SK-N-SH (cell line): ENCODE results near the gene RB1. TPM values are rescaled to one million over a fixed set of nuclear protein-coding genes. Genes with fewer than 3 reads are reported as not detected.

Experiments
- CTCF ChIA-PET: fragments of 300-600, 350-600 bp; formaldehyde crosslinking; extraction: SDS; loops from one replicate; lab custom pipeline; 2021; lab: Yijun Ruan, JAX
- POLR2A ChIA-PET: fragments of 350-600 bp; sonication (Branson Sonifier 250); formaldehyde crosslinking; extraction: SDS; loops from one replicate; lab custom pipeline; 2020; ENCODE audit warnings: antibody characterized with exemption, inconsistent platforms; lab: Yijun Ruan, JAX
- DNase-seq: peaks from one replicate; pipeline ENCODE4 v3.0.0; 2012
- H2AFZ ChIP-seq: fragments of 200-600 bp; sonication (generic); 2 replicates; pipeline ENCODE4 v1.8.1; 2016; ENCODE audit warnings: antibody characterized with exemption, mild to moderate bottlenecking, low read depth
- H3F3A ChIP-seq: fragments of 200-600 bp; sonication (generic); replicated peaks from 2 replicates; pipeline ENCODE3; 2016; ENCODE audit warnings: antibody characterized with exemption, mild to moderate bottlenecking; ENCODE audit not compliant: insufficient read depth
- H3K27ac ChIP-seq, 2 experiments: fragments of 200-500 bp in 1 of 2; fragments of 200-600 bp in 1 of 2; sonication (Bioruptor generic) in 1 of 2; sonication (generic), shearing (Covaris generic) in 1 of 2; 2 replicates each; pipeline versions ENCODE4 v1.5.1 to v1.6.1; 2014 to 2016; ENCODE audit warnings: low read depth in 2 of 2, inconsistent platforms in 1 of 2, low read length in 1 of 2, mild to moderate bottlenecking in 1 of 2, mixed read lengths in 1 of 2
- H3K27me3 ChIP-seq: fragments of 200-600 bp; sonication (generic), shearing (Covaris generic); 2 replicates; pipeline ENCODE4 v1.6.1; 2016; ENCODE audit warnings: mixed run types; ENCODE audit not compliant: insufficient read depth
- H3K36me3 ChIP-seq, 2 experiments: fragments of 200-500 bp in 1 of 2; fragments of 200-600 bp in 1 of 2; sonication (Bioruptor generic) in 1 of 2; sonication (generic) in 1 of 2; replicated peaks in 1 of 2; 2 replicates each; pipeline versions ENCODE3 to v1.5.1; 2014 to 2016; ENCODE audit warnings: low read length in 1 of 2, mild to moderate bottlenecking in 1 of 2; ENCODE audit not compliant: insufficient read depth in 2 of 2, control insufficient read depth in 1 of 2
- H3K4me1 ChIP-seq, 2 experiments: fragments of 200-500 bp in 1 of 2; fragments of 200-600 bp in 1 of 2; sonication (Bioruptor generic) in 1 of 2; sonication (generic), shearing (Covaris generic) in 1 of 2; 2 replicates each; pipeline versions ENCODE4 v1.5.1 to v1.6.1; 2014 to 2016; ENCODE audit warnings: low read depth in 1 of 2, low read length in 1 of 2, mixed run types in 1 of 2; ENCODE audit not compliant: insufficient read depth in 2 of 2, control insufficient read depth in 1 of 2
- H3K4me2 ChIP-seq: fragments of 200-600 bp; sonication (generic), shearing (Covaris generic); 2 replicates; pipeline ENCODE4 v1.6.1; 2017; ENCODE audit warnings: mixed run types
- H3K4me3 ChIP-seq, 2 experiments: fragments of 200-500 bp in 1 of 2; fragments of 200-600 bp in 1 of 2; sonication (Bioruptor generic) in 1 of 2; sonication (generic), shearing (Covaris generic) in 1 of 2; 2 replicates each; pipeline versions ENCODE4 v1.5.1 to v1.8.1; 2014 to 2016; ENCODE audit warnings: low read depth in 2 of 2, inconsistent platforms in 1 of 2, low read length in 1 of 2, mild to moderate bottlenecking in 1 of 2, mixed read lengths in 1 of 2, moderate library complexity in 1 of 2
- H3K79me2 ChIP-seq: fragments of 200-600 bp; sonication (generic); 2 replicates; pipeline ENCODE4 v1.8.1; 2017; ENCODE audit warnings: mild to moderate bottlenecking; ENCODE audit not compliant: insufficient read depth
- H3K9ac ChIP-seq: fragments of 200-600 bp; sonication (generic); 2 replicates; pipeline ENCODE4 v1.6.1; 2017; ENCODE audit warnings: mixed run types
- H3K9me2 ChIP-seq: fragments of 200-600 bp; sonication (generic); 2 replicates; pipeline ENCODE4 v1.6.1; 2017; ENCODE audit warnings: mixed run types
- H3K9me3 ChIP-seq: fragments of 200-600 bp; sonication (generic); 2 replicates; pipeline ENCODE4 v1.6.1; 2017; ENCODE audit warnings: mixed run types, mild to moderate bottlenecking, moderate library complexity
- H4K20me1 ChIP-seq: fragments of 200-600 bp; sonication (generic); 2 replicates; pipeline ENCODE4 v1.6.1; 2017; ENCODE audit warnings: mild to moderate bottlenecking, mixed run types; ENCODE audit not compliant: insufficient read depth
- EP300 ChIP-seq, 2 experiments: IDR thresholded peaks; 2 replicates each; pipeline versions ENCODE4 v1.4.0 to v1.6.1; 2012; ENCODE audit warnings: borderline replicate concordance in 1 of 2, low read depth in 1 of 2, low read length in 1 of 2
- FOXJ3 ChIP-seq: sonication (generic); formaldehyde crosslinking; IDR thresholded peaks from 2 replicates; pipeline ENCODE4 v1.5.1; 2020; ENCODE audit warnings: mild to moderate bottlenecking, missing genetic modification reagents
- FOXM1 ChIP-seq: IDR thresholded peaks from 2 replicates; pipeline ENCODE4 v1.4.0; 2012; ENCODE audit warnings: low read depth, mild to moderate bottlenecking
- GABPA ChIP-seq: IDR thresholded peaks from 2 replicates; pipeline ENCODE4 v1.4.0; 2012; ENCODE audit warnings: low read depth, mild to moderate bottlenecking
- MEF2A ChIP-seq: IDR thresholded peaks from 2 replicates; pipeline ENCODE4 v1.4.0; 2012; ENCODE audit warnings: low read depth, borderline replicate concordance
- MXI1 ChIP-seq: IDR thresholded peaks from 2 replicates; pipeline ENCODE4 v1.6.1; 2012; ENCODE audit warnings: mild to moderate bottlenecking, low read depth, low read length, improper control_type of control experiment
- NRF1 ChIP-seq: IDR thresholded peaks from 2 replicates; pipeline ENCODE4 v1.6.1; 2012; ENCODE audit warnings: low read depth, mild to moderate bottlenecking, low read length
- POLR2AphosphoS5 ChIP-seq: IDR thresholded peaks from 2 replicates; pipeline ENCODE4 v1.6.1; 2012; ENCODE audit warnings: low read depth, low read length
- RFX5 ChIP-seq: IDR thresholded peaks from 2 replicates; pipeline ENCODE4 v1.6.1; 2012; ENCODE audit warnings: mild to moderate bottlenecking, improper control_type of control experiment, low read length
- SIN3A ChIP-seq: IDR thresholded peaks from 2 replicates; pipeline ENCODE4 v1.6.1; 2012; ENCODE audit warnings: low read depth, mild to moderate bottlenecking, low read length, moderate library complexity, borderline replicate concordance
- TAF1 ChIP-seq: IDR thresholded peaks from 2 replicates; pipeline ENCODE4 v1.6.1; 2012; ENCODE audit warnings: low read depth, mild to moderate bottlenecking, low read length, moderate library complexity, borderline replicate concordance
- TEAD4 ChIP-seq: IDR thresholded peaks from 2 replicates; pipeline ENCODE4 v1.4.0; 2012; ENCODE audit warnings: mild to moderate bottlenecking, borderline replicate concordance; ENCODE audit not compliant: insufficient read depth
- YY1 ChIP-seq: IDR thresholded peaks from 2 replicates; pipeline ENCODE4 v1.4.0; 2012; ENCODE audit warnings: low read depth, mild to moderate bottlenecking
- WGBS: methylation state at CpG from one replicate; pipeline ENCODE4 v1.1.6; 2017; ENCODE audit warnings: low lambda C conversion rate; 5-methylcytosine and 5-hydroxymethylcytosine counted together
- polyA plus RNA-seq, 3 experiments: library from polyadenylated mRNA; depleted of rRNA; stranded (reverse); fragments of >200 nt; gene quantifications; 2 replicates each; pipeline ENCODE4 v1.2.3, GENCODE V29; 2012
- TF ChIP-seq, protein P1 (sequence below): fragments of 150-350 bp; IDR thresholded peaks from 2 replicates; pipeline ENCODE4 v1.6.1; 2017; ENCODE audit warnings: antibody characterized with exemption, low read length, low read depth, borderline replicate concordance
- TF ChIP-seq, protein P2 (sequence below): IDR thresholded peaks from 2 replicates; pipeline ENCODE4 v1.6.1; 2012; ENCODE audit warnings: mild to moderate bottlenecking, low read depth, low read length, moderate library complexity
- TF ChIP-seq, protein P3 (sequence below): IDR thresholded peaks from 2 replicates; pipeline ENCODE4 v1.4.0; 2012; ENCODE audit warnings: low read depth, borderline replicate concordance
- TF ChIP-seq, protein P4 (sequence below): IDR thresholded peaks from 2 replicates; pipeline ENCODE4 v1.4.0; 2012; ENCODE audit warnings: low read depth, borderline replicate concordance

The RB1 gene
- polyA plus RNA-seq, 1 of the 3 experiments (the other 2 are of a cell fraction): 11.5 TPM

DNA sequence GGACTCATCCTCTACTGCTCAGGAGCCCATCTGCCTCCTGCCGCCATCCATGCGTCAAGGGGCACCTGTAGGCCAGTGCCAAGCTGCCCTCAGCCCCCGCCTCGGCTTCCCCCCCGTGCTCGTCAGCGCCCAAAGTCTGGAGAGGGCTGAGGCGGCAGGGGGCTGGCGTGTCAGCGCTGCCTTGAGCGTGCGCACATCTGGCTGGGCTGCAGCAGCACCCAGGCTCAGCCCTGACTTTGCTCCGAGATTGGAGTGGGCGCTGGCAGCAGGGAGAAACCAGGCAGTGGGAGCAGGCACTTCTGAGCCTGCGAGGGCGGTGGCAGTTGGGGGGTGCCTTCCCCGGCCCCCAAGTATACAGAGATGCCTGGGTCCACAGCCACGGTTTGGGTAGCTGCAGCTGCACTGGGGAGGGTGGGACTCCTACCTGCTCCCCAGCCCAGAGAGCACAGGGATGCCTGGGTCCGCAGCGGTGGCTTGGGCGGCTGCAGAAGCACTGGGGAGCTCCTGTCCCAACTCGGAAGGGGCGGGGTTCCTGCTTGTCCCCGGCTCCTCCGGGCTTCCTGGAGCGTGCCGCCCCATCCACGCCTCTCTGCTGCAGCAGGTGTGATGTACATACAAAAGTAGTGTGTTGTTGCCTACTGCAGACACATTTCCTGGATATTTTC is 154.2 kb downstream of the RB1 start:
- ChIA-PET POLR2A (no interaction called here), CTCF (interaction anchor here (1.2 to 1.5 kb wide), 2 partner anchors 9 to 116 kb away, joined by 3 to 6 read pairs; no protein-coding TSS in a partner anchor)
- H3K9ac ChIP-seq: no peak overlapping the region
- H3K4me3 ChIP-seq: no peak overlapping the region
- no peaks in the 10 kb centered on the region for H3F3A ChIP-seq
- 98% methylated on average over 6 of the region's 28 CpGs for WGBS
- peaks cover 41 to 58% of the 10 kb centered on the region in 2 experiments for H3K36me3 ChIP-seq
- H3K27me3 ChIP-seq: no peaks in the 10 kb centered on the region
- no peak overlapping the region for H3K4me2 ChIP-seq
- H4K20me1 ChIP-seq: no peaks in the 10 kb centered on the region
- no peaks in the 10 kb centered on the region for H3K9me3 ChIP-seq
- no peaks in the 10 kb centered on the region for H3K4me1 ChIP-seq
- no peaks in the 10 kb centered on the region for H3K9me2 ChIP-seq
- no peaks in the 10 kb centered on the region for H3K79me2 ChIP-seq
- DNase-seq: no peak
- TF ChIP-seq POLR2AphosphoS5 (no peak), EP300 (IDR thresholded peaks at IDR 0.05; ENCODE audit: borderline replicate concordance in 1 of 2, low read depth in 1 of 2, low read length in 1 of 2) (no peak)
- TF ChIP-seq, protein P1, sequence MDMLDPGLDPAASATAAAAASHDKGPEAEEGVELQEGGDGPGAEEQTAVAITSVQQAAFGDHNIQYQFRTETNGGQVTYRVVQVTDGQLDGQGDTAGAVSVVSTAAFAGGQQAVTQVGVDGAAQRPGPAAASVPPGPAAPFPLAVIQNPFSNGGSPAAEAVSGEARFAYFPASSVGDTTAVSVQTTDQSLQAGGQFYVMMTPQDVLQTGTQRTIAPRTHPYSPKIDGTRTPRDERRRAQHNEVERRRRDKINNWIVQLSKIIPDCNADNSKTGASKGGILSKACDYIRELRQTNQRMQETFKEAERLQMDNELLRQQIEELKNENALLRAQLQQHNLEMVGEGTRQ: no peak
- H2AFZ ChIP-seq: no peak overlapping the region
- no peak overlapping the region for H3K27ac ChIP-seq

DNA sequence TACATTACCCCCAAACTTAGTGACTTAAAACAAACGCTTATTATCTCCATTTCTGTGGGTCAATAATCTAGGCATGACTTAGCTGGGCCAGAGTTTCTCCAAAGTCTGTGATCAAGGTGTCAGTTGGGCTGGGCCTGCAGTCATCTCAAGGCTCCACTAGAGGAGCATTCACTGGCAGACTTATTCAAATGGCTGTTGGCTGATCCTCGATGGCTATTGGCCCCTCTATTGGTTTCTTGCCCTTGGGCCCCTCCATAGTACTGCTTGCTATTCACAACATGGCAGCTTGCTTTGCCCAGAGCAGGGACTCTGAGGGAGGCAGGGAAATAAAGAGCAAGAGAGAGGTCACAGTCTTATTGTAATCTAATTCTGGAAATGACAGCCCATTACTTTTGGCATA is 171.7 kb downstream of the RB1 start:
- H3K27ac ChIP-seq: no peak overlapping the region
- H2AFZ ChIP-seq: no peak overlapping the region
- DNase-seq: no peak
- no peaks in the 10 kb centered on the region for H3K9me3 ChIP-seq
- H3K36me3 ChIP-seq: peaks cover 34 to 36% of the 10 kb centered on the region in 2 experiments
- no peak overlapping the region for H3K9ac ChIP-seq
- H3K27me3 ChIP-seq: no peaks in the 10 kb centered on the region
- no peaks in the 10 kb centered on the region; the same call in 1 of the 2 replicates for H3K9me2 ChIP-seq
- H3K4me1 ChIP-seq: no peaks in the 10 kb centered on the region; a peak in 1 of 4 replicates
- no peaks in the 10 kb centered on the region for H3K79me2 ChIP-seq
- no peak overlapping the region for H3K4me3 ChIP-seq
- H3K4me2 ChIP-seq: no peak overlapping the region
- ChIA-PET POLR2A (no interaction called here), CTCF (interaction anchor here (1.5 kb wide), 1 partner anchor 12 kb away, joined by 3 read pairs; no protein-coding TSS in a partner anchor)
- 92% methylated on average over 2 of the region's 2 CpGs for WGBS
- peaks cover 6% of the 10 kb centered on the region for H3F3A ChIP-seq
- no peaks in the 10 kb centered on the region for H4K20me1 ChIP-seq
- TF ChIP-seq GABPA (no peak), FOXJ3 (CRISPR knock-in tag) (no peak), FOXM1 (no peak), YY1 (no peak), RFX5 (no peak), POLR2AphosphoS5 (no peak), MXI1 (no peak), TAF1 (no peak), EP300 (IDR thresholded peaks at IDR 0.05; ENCODE audit: borderline replicate concordance in 1 of 2, low read depth in 1 of 2, low read length in 1 of 2) (no peak), NRF1 (no peak), SIN3A (no peak), MEF2A (no peak), TEAD4 (no peak)
- TF ChIP-seq, protein P2, sequence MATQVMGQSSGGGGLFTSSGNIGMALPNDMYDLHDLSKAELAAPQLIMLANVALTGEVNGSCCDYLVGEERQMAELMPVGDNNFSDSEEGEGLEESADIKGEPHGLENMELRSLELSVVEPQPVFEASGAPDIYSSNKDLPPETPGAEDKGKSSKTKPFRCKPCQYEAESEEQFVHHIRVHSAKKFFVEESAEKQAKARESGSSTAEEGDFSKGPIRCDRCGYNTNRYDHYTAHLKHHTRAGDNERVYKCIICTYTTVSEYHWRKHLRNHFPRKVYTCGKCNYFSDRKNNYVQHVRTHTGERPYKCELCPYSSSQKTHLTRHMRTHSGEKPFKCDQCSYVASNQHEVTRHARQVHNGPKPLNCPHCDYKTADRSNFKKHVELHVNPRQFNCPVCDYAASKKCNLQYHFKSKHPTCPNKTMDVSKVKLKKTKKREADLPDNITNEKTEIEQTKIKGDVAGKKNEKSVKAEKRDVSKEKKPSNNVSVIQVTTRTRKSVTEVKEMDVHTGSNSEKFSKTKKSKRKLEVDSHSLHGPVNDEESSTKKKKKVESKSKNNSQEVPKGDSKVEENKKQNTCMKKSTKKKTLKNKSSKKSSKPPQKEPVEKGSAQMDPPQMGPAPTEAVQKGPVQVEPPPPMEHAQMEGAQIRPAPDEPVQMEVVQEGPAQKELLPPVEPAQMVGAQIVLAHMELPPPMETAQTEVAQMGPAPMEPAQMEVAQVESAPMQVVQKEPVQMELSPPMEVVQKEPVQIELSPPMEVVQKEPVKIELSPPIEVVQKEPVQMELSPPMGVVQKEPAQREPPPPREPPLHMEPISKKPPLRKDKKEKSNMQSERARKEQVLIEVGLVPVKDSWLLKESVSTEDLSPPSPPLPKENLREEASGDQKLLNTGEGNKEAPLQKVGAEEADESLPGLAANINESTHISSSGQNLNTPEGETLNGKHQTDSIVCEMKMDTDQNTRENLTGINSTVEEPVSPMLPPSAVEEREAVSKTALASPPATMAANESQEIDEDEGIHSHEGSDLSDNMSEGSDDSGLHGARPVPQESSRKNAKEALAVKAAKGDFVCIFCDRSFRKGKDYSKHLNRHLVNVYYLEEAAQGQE: no peak
- TF ChIP-seq, protein P3, sequence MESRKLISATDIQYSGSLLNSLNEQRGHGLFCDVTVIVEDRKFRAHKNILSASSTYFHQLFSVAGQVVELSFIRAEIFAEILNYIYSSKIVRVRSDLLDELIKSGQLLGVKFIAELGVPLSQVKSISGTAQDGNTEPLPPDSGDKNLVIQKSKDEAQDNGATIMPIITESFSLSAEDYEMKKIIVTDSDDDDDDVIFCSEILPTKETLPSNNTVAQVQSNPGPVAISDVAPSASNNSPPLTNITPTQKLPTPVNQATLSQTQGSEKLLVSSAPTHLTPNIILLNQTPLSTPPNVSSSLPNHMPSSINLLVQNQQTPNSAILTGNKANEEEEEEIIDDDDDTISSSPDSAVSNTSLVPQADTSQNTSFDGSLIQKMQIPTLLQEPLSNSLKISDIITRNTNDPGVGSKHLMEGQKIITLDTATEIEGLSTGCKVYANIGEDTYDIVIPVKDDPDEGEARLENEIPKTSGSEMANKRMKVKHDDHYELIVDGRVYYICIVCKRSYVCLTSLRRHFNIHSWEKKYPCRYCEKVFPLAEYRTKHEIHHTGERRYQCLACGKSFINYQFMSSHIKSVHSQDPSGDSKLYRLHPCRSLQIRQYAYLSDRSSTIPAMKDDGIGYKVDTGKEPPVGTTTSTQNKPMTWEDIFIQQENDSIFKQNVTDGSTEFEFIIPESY: no peak
- TF ChIP-seq, protein P4, sequence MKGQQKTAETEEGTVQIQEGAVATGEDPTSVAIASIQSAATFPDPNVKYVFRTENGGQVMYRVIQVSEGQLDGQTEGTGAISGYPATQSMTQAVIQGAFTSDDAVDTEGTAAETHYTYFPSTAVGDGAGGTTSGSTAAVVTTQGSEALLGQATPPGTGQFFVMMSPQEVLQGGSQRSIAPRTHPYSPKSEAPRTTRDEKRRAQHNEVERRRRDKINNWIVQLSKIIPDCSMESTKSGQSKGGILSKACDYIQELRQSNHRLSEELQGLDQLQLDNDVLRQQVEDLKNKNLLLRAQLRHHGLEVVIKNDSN: no peak
- TF ChIP-seq, protein P1: no peak
